Prostate gland (tissue), 2 donors: ENCODE data around the gene FOXB1.

Experiments
- POLR2AphosphoS5 ChIP-seq: sonication (generic); formaldehyde crosslinking; IDR thresholded peaks from one replicate; pipeline ENCODE4 v1.6.1; 2017; ENCODE audit warnings: antibody characterized with exemption
- TF ChIP-seq, protein P1 (sequence below), 4 experiments: fragments of 200-600 bp in 2 of 4; fragments of 450-650 bp in 2 of 4; sonication (generic) in 2 of 4; IDR thresholded peaks; 1 replicate in 3 of 4; 2 replicates in 1 of 4; pipeline ENCODE4 v1.5.1; 2016 to 2019; ENCODE audit warnings: antibody characterized with exemption in 4 of 4, mild to moderate bottlenecking in 2 of 4, moderate library complexity in 2 of 4

GRCh38 chr15:60009980-60010732, 6.0 kb downstream of the FOXB1 start:
- TF ChIP-seq, protein P1, sequence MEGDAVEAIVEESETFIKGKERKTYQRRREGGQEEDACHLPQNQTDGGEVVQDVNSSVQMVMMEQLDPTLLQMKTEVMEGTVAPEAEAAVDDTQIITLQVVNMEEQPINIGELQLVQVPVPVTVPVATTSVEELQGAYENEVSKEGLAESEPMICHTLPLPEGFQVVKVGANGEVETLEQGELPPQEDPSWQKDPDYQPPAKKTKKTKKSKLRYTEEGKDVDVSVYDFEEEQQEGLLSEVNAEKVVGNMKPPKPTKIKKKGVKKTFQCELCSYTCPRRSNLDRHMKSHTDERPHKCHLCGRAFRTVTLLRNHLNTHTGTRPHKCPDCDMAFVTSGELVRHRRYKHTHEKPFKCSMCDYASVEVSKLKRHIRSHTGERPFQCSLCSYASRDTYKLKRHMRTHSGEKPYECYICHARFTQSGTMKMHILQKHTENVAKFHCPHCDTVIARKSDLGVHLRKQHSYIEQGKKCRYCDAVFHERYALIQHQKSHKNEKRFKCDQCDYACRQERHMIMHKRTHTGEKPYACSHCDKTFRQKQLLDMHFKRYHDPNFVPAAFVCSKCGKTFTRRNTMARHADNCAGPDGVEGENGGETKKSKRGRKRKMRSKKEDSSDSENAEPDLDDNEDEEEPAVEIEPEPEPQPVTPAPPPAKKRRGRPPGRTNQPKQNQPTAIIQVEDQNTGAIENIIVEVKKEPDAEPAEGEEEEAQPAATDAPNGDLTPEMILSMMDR (IDR thresholded peaks at IDR 0.05): no peak
- TF ChIP-seq POLR2AphosphoS5: no peak
